Mammary microvascular endothelial cell (primary cell): ENCODE data around the gene ADAMTS6. TPM values are rescaled to one million over a fixed set of nuclear protein-coding genes. Genes with fewer than 3 reads are reported as not detected.

ENCODE experiments used
- total RNA-seq: library from RNA; depleted of rRNA; stranded (reverse); fragments of >200 nt; gene quantifications from 2 replicates; pipeline ENCODE4 v1.2.3, GENCODE V29; 2015

ADAMTS6 gene
- 20.1 and 20.6 TPM in 2 replicates for total RNA-seq

DNA sequence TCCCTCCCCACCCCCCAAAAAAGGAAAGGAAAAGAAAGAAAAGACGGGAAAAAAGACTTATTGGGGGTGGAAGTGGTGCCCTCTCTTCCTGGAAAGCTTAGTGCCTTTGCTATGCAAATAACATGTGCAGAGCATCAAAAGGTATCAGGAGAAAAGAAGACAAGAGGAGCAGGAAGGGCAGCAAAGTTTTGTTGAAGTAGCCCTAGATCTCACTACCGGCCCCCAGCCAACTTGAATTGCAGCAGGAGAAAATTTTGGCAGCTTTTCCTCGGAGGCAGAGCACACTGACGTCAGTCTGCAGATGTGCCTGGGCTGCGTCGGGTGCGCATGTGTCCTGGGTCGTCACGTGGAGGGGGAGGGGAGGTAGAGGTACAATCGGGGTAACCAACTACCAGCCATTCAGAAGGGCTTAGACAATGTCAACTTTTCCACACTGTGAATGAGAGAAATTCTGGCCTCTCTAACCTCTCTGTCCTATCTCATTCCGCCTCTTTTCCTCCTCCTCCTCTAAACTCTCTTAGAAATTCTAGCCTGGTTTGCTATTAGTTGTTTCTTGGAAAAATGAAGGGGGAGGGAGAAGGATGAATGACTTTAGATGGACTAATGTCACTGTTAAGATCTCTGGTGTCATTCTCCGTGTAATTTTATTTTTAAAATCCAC is at the start of gene ADAMTS6:
Gene ADAMTS6 (minus strand): TSS at position 286 of the 661 bp plus-strand sequence. CDS start 8,247 bp downstream, outside the sequence.

Other genes starting within 250 kb of the ADAMTS6 start
- gene CENPK, start 81.2 kb upstream of the ADAMTS6 start, total RNA-seq: 21.1 and 31.0 TPM in 2 replicates
- gene PPWD1, start 81.4 kb upstream of the ADAMTS6 start, total RNA-seq: 19.0 and 20.0 TPM in 2 replicates
- gene TRIM23, start 142.4 kb upstream of the ADAMTS6 start, total RNA-seq: 5.3 and 6.3 TPM in 2 replicates
- gene SHLD3, start 143.1 kb upstream of the ADAMTS6 start, total RNA-seq: 3.1 TPM in 2 replicates
- 15.2 and 15.7 TPM in 2 replicates for gene TRAPPC13, start 143.1 kb upstream of the ADAMTS6 start, total RNA-seq
- 12.8 and 17.1 TPM in 2 replicates for gene SGTB, start 240.2 kb upstream of the ADAMTS6 start, total RNA-seq
- 33.6 and 40.0 TPM in 2 replicates for gene NLN, start 240.3 kb upstream of the ADAMTS6 start, total RNA-seq